HS-5 (cell line): ENCODE results near the gene PIM3.

ENCODE experiments used
- DNase-seq: peaks from one replicate; pipeline ENCODE4 v3.0.0-alpha.2; 2012; ENCODE audit warnings: low read depth

The PIM3 gene

GRCh38 chr22:49928185-49928495 lies 32.4 kb upstream of the PIM3 start:
- DNase-seq: no peak

DNA sequence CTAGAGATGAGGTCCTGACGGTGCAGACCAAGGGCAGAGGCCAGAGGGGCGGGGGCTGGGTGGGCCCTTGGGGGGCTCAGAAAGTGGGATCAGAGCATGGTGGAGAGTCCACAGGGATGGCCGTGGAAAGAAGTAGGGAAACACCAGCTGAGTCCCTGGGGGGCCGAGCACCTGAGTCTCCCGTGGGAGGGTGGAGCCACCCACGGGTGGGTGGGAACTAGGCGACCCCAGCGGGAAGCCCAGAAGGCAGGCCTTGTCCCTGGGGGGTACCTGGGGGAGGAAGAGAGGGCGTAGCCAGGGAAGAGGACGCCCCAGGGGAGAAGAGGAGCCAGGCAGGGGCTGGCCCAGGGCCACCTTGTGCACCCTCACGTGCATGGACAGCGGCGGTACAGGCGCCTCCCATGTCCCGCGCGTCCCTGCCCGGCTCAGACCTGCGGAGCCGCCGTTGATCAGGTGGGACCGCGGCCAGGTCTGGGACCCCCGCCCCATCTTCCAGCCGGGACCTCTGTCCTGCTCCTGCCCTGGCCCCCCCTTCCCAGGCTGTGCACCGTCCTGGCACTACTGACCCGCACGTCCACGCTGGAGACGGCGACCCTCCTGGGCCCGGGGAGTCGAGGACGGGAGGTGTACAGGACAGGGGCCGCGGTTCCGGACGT lies 31.9 kb upstream of the PIM3 start:
- no peak for DNase-seq

DNA sequence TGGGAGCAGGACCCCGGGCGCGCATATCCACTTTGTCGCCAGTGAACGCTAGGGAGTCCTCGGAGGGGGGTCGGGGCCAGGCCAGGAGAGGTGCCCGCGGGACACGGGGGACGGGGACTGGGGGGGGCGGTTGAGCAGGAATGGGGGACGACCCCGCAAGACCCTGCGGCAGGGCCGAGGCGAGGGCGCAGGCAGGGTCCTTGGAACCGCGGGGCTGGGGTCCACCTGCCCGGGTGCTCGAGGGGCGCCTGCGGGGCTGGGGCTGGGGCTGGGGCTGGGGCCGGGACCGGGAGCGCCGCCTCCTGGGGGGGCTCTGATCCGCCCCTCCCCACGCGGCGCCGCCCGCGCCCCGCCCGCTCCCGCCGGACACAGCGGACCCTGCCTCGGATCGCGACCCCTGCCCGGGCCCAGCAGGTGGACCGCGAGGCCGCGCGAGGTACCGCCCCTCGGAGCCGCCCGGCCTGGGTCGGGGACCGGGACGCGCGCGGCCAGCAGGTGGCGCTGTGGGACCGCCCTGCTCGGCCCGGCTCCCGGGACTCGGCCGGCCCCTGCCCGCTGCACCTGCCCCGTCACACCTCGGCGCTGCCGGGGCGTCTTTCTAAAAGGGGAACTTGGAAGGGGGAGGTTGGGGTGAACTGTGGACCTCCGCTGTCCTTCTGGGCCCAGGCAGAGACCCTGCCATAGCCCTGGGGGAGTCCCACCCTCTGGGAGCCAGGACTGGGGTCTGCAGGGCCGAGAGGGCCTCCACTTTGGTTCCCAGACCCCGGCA lies 31.2 kb upstream of the PIM3 start:
- no peak for DNase-seq

DNA sequence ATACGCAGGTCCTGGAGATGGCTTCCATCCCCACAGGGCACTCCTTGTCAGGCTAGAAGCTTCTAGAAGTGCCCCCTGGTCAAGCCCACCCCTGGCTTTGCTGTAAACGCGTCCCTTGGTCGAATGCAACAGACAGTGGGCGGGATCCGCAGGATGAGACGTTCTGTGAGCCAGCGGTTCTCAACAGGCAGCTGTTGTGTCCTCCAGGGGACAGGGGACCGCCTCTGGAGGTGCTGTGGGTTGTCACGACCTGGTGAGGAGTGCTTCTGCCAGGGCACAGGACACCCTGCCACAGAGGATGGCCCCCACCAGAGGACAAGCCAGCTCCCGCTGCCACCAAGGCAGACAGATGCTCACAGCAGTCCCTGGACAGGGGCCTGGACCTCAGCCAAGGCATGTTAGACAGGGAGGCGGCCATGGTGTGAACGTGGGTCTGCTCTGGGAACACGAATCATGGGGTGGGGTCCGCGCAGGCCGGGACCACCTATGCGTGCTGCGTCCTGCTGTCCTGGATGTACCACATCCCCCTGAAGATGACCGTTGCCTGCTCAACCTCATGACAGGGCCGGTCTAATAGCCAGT lies 30.5 kb upstream of the PIM3 start:
- DNase-seq: no peak

DNA sequence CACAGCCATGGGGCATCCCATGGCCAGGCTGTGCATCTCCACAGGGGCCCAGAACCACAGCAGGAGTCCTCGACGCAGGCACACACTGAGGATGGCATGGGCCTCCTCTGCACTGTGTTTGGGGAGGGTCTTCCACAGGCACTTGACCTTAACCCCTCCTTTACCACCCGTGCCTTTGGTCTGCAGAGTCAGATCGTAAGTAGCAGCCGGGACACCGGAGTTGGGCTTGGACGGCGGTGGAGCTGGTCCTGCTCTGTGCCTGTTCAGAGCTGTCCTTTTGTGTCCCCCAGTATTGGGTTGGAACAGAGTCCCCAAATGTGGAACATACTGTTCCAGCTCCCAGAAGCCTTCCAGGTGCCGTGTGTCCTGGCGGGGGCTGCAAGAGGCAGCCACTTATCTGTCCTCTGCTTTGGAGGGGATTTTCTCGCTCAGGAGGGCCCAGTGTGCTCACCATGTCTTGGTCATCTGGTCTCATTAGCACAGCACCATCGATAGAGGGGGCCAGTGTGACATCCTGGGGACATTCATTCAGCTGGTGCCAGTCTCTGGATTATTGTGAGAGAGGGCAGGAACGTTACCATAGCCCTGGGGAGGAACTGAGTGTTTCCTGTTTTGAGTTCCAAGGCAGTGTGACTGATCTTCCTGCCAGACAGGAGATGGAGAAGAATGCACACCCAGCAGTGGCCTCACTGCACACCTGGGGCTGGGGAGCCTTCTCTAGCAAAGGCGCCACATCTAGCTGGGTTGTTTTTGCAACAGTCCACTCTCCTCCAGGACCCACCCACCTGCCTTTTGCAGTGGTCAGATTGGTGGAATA lies 29.8 kb upstream of the PIM3 start:
- peak; percentile 53 for DNase-seq

DNA sequence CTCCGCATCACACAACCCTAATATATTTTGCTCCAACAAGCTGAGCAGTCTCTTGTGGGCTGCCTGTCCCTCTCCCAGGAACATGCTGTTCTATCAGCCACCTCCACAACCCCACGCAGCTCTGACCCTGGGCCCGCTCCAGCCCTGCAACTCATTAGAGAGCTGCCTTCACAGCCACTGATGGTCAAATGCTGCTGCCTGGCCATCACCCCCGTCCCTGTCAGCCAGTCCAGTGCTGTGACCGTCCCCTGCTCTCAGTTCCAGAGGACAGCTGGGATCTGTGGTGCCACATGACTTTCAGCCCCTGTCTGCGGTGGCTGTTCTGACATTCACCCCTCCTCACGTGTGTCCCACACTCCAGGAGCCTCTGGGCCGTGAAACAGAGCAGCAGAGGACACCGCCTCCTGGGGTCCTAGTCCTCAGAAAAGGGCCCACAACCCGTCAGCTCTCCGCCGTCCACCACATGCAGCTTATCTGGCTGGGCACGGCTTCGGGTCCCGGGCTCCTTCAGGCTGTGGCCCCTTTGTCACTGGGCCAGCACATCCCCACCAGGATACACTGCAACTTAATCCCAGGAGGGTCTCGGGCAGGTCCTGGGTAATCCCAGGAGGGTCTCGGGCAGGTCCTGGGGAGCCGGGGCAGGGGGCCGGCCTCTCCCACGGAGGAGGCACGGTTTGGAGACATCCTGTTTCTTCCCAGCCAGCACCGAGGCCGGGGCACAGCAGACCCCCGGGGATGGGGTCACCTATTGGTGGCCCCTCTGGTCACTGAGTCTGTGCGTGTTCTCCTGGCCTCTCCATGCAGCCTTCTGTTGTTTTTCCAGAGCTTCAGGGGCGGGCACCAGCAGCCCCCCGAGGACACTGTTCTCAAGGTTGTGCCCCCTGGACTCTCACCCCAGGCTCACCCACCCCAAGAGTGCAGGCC lies 27.1 kb upstream of the PIM3 start:
- no peak for DNase-seq

GRCh38 chr22:49934160-49934890 lies 26.2 kb upstream of the PIM3 start:
- DNase-seq: no peak

- no peak for DNase-seq
Observed at GRCh38 chr22:49934891-49935557, 25.5 kb upstream of the PIM3 start.

DNA sequence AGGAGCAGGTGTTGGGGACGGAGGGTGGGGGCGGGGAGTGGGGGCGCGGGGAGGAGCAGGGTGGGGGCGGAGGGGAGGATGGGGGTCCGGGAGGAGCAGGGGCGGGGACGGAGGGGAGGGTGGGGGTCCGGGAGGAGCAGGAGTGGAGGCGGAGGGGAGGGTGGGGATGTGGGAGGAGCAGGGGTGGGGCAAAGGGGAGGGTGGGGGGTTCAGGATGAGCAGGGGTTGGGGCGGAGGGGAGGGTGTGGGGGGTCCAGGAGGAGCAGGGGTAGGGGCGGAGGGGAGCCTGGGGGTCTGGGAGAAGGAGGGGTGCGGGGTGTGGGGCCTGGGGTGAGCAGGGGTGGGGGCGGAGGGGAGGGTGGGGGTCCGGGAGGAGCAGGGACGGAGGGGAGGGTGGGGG lies 25.0 kb upstream of the PIM3 start:
- DNase-seq: no peak

GRCh38 chr22:49936018-49936972 lies 24.3 kb upstream of the PIM3 start:
- peak; percentile 48 for DNase-seq

DNA sequence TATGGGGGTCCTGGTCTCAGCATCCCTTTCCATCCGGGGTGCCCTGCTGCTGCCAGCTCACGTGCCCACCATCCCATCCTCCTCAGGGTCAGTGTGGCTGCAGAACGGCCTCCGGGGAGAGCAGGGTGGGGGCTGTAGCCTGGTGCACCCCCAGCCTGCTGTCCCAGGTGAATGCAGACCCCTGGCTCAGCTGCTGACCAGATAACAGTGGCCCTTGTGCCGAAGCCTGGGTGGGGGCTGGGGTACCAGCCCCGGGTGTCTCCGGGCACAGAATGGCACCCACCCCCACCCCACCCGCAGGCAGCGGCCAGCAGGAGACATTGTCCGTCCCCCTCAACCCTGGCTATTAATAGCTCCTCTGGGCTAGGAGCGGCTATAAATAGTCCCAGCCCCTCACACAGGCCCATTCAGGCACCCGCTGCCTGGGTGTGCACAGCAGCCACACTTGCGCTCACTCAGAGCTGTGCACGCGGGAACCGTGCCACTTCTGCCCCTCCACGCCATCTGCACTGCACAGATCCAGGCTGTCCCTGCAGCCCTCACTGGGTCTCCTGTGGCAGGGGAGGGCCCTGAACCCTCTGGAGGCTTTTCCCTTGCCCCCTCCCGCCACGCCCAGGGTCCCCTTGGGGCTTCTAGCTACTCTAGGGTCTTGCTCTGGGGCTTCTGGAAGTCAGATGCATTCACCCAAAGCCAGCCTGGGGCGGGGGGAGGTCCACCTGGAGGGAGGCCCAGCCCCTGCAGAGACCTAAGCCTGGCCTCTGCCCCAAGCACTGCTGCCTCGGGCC lies 23.4 kb upstream of the PIM3 start:
- DNase-seq: no peak

DNA sequence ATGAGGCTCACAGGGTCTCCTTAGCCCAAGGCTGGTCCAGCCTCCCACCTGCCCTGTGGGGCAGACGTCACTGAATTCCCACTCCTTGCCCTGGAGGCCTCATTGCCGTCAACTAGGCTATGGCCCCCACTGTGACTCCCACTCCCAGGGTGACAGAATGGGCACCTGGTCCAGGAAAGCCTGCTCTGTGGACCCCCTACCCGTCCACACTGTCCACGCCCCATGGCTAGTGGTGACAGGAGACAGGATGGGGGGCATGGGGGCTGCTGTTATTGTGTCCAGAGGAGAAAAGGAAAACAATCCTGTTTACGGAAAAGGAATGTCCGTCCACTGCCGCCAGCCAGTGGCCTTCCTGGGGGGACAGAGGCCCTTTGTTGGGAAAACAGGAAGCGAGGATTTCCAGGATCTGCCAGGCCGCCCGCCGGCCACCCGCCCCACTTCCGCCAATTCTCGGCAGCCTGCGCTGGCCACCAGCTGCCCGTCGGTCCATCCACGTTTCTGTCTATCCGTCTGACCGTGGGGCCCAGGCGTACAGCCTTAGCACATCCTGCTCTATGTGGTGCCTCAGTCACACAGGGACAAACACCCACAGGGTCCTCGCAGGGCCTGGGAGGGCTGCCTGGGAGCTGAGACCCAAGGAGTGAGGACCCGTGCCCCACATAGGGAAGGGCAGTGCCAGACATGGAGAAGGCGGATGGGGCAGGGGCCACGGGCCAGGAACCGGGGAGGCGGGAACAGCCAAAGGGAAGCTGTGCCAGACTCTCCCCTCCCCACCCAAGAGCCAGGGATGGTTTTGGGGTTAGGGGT lies 22.6 kb upstream of the PIM3 start:
- no peak for DNase-seq

- no peak for DNase-seq
Observed at GRCh38 chr22:49938565-49939136, 21.9 kb upstream of the PIM3 start.

GRCh38 chr22:49941507-49942316 lies 18.9 kb upstream of the PIM3 start:
- no peak for DNase-seq

DNA sequence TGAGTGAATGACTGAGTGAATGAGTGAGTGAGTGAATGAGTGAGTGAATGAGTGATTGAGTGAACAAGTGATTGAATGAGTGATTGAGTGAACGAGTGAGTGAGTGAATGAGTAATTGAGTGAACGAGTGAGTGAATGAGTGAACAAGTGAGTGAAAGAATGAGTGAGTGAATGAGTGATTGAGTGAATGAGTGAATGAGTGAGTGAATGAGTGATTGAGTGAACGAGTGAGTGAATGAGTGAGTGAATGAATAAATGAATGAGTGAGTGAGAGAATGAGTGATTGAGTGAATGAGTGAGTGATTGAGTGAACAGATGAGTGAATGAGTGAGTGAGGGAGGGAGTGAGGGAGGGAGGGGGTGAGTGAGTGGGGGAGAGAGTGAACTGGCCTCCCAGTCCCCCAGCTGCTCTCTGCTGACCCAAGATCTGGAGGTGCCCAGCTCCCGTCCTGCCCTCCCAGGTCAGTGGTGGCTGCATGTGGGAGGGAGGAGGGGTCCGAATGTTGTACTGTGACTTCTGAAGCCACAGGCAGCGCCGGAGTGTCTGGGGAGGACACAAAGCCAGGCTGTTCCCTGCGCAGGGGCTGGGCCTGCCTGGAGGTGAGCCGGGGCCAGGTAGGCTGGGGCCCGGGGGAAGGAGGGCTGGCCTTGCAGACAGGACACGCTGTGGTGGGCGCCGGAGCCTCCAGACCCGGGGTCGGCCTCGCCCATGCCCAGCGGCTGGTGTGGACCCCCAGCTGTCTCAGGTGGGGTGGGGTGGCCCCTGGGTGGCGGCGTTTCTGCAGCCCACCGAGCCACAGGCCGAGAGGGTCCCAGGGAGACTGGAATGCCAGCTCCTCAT lies 17.8 kb upstream of the PIM3 start:
- no peak for DNase-seq
